ENCODE measurements around the gene LCE3B.
"Not testable (repeated sequence)": the region's sequence is repeated elsewhere in the genome, so short reads cannot be mapped to it uniquely, and the experiment has no call there.

The LCE3B gene, protein sequence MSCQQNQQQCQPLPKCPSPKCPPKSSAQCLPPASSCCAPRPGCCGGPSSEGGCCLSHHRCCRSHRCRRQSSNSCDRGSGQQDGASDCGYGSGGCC

DNA sequence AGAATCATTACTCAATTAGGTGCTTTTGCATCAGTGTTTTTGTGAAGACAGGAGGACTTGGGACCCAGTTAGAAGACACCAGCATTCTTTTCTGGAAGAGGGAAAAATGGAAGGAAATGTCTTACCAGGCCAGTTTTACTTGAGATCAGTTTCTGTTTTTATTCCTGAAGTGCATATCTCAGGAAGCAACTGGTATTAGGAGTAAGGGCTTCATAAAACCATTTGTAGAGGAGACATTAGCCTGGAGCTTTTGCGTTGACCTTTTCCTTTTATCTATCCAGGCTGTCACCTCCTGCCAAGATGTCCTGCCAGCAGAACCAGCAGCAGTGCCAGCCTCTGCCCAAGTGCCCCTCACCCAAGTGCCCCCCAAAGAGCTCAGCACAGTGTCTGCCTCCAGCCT, at the start of gene LCE3B:
Gene LCE3B, plus strand, starts transcription at position 301 of the 400 bp plus-strand sequence. Its CDS starts 0 bp downstream, at position 301.
- H3K27ac ChIP-seq = no peak within 1 kb of the TSS
- TF ChIP-seq, protein P1, sequence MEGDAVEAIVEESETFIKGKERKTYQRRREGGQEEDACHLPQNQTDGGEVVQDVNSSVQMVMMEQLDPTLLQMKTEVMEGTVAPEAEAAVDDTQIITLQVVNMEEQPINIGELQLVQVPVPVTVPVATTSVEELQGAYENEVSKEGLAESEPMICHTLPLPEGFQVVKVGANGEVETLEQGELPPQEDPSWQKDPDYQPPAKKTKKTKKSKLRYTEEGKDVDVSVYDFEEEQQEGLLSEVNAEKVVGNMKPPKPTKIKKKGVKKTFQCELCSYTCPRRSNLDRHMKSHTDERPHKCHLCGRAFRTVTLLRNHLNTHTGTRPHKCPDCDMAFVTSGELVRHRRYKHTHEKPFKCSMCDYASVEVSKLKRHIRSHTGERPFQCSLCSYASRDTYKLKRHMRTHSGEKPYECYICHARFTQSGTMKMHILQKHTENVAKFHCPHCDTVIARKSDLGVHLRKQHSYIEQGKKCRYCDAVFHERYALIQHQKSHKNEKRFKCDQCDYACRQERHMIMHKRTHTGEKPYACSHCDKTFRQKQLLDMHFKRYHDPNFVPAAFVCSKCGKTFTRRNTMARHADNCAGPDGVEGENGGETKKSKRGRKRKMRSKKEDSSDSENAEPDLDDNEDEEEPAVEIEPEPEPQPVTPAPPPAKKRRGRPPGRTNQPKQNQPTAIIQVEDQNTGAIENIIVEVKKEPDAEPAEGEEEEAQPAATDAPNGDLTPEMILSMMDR (conservative IDR thresholded peaks at IDR 0.05) = no peak
- no peak for TF ChIP-seq ZFX (IDR thresholded peaks at IDR 0.05)

DNA sequence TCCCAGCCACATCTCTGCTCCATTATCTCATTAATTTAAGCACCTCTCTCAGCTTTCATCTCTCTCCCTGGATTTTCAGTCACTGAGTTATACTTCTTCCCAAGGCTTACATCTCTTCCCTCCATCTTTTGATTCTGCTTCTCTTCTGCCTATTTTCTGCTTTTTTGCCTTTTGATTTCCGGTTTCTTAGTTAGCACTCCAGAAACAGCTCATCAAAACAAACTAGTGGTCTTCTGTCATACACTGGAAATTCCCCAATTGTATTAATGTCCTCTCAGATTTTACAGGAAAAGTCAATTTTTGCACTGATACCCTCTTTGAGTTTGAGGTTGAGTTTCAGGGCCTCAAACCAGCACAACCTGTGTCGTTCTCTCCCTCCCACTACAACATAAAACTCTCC, 48.5 kb upstream of the LCE3B start:
- no peak overlapping the region for H3K27ac ChIP-seq
- TF ChIP-seq, protein P1 (conservative IDR thresholded peaks at IDR 0.05) = no peak
- TF ChIP-seq ZFX (IDR thresholded peaks at IDR 0.05) = no peak

DNA sequence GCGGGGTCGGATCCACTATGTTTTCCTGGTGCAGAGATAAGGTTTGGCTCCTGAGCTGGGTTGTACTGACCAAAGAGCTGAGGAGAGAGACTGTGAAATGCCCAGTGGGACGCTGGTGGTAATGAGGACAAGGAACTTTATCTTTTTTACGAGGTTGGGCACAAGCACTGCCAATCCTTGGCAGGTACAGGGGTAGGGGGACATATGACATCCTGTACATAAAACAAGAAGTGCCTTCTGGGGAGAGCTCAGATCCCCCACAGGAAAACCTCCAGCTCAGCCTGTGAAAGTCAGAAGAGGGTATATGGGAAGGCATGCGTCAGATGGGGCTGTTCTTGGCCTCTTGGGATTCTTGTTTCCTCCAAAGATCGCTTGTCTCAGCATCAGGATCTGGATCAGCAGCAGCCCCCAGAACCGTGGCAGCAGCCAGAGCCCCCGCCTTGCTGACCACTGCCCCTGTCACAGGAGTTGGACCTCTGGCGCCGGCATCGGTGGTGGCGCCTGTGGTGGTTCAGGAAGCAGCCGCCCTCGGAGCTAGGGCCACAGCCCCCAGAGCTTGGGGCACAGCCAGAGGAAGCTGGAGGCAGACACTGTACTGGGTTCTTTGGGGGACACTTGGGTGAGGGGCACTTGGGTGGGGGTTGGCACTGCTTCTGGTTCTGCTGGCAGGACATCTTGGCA, 47.9 kb upstream of the LCE3B start:
- TF ChIP-seq ZFX (IDR thresholded peaks at IDR 0.05) = no peak
- TF ChIP-seq, protein P1 (conservative IDR thresholded peaks at IDR 0.05) = no peak
- no peak overlapping the region for H3K27ac ChIP-seq

DNA sequence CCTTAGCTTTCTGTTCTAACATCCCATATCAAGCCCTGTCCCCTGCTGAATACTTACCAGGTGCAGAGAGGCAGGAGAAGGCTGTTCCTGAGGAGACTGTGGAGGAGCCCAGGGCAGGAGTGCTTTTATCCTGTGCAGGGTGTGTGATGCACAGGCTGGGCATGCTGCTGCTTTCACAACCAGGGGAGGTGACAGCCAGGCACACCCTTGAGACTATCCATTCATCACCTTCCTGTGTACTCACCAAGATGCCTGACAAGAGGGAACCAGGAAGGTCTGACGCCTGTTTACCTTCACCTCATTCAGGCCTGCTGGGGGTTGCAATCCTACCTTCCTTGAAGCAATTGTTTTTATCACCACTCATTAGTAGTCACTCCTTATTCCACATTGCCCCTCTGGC, 46.9 kb upstream of the LCE3B start, which contains the start of gene LCE3E:
Gene LCE3E, minus strand, starts transcription at position 100 of the 400 bp plus-strand sequence. CDS start 572 bp downstream, outside the sequence.
- H3K27ac ChIP-seq = no peak within 1 kb of the TSS
- TF ChIP-seq, protein P1 (conservative IDR thresholded peaks at IDR 0.05) = no peak
- no peak for TF ChIP-seq ZFX (IDR thresholded peaks at IDR 0.05)

DNA sequence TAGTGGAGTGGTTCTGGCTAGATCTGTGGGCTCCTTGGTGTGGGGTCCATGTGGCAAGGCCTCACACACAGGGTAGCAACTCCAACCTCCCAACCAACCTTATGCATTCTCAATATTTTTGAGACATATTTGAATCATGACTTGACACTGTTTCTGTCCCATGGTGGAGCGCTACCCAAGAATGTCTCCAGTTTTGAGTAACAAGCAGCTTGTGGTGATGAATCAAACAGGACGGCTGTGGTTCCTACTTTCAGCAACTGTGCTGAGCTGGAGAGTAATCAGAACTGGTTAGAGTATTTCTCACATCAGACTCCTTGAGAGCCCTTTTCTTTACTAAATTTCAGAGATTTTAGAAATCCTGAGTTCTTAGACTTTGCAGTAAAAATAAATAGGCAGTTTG, 36.4 kb upstream of the LCE3B start:
- no peak overlapping the region for H3K27ac ChIP-seq
- TF ChIP-seq, protein P1 (conservative IDR thresholded peaks at IDR 0.05) = no peak
- no peak for TF ChIP-seq ZFX (IDR thresholded peaks at IDR 0.05)

DNA sequence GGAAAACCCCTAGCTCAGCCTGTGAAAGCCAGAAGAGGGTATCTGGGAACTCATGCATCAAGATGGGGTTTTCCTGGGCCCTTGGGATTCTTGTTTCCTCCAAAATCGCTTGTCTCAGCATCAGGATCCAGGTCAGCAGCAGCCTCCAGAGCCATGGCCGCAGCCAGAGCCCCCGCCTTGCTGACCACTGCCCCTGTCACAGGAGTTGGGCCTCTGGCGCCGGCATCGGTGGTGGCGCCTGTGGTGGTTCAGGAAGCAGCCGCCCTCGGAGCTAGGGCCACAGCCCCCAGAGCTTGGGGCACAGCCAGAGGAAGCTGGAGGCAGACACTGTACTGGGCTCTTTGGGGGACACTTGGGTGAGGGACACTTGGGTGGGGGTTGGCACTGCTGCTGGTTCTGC, 34.1 kb upstream of the LCE3B start:
- not testable (repeated sequence) for H3K27ac ChIP-seq

DNA sequence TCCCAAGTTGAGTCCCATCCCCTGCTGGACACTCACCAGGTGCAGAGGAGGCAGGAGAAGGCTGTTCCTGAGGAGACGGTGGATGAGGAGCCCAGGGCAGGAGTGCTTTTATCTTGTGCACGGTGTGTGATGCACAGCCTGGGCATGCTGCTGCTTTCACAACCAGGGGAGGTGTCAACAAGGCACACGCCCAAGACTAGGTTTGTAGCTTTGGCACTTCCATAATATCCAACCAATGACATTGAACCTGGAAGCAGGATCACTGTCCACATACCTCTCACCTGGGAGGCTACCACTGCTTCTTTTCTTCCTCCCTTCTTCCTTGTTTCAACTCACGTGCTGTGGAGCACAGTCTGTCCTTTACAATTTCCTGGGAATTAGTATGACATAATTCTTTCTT, 33.2 kb upstream of the LCE3B start, which contains the start of gene LCE3D:
Gene LCE3D, minus strand, starts transcription at position 84 of the 400 bp plus-strand sequence. CDS start 580 bp downstream, outside the sequence.
- TF ChIP-seq ZFX (IDR thresholded peaks at IDR 0.05) = no peak
- TF ChIP-seq, protein P1 (conservative IDR thresholded peaks at IDR 0.05) = no peak
- H3K27ac ChIP-seq = no peak within 1 kb of the TSS
